IgD-negative memory B cell (primary cell): ENCODE measurements around the gene EXOC4. TPM values are rescaled to one million over a fixed set of nuclear protein-coding genes. Genes with fewer than 3 reads are reported as not detected.

Experiments used
- H3K27ac Mint-ChIP-seq, 3 donors: one replicate each; pipeline ENCODE4 v1.8.0; 2020 to 2022; ENCODE audit warnings: mild to moderate bottlenecking in 3 of 3, mixed read lengths in 3 of 3, moderate library complexity in 1 of 3
- H3K27me3 Mint-ChIP-seq: one replicate; pipeline ENCODE4 v1.8.0; 2021; ENCODE audit warnings: mixed read lengths
- H3K36me3 Mint-ChIP-seq: one replicate; pipeline ENCODE4 v1.8.0; 2020; ENCODE audit warnings: mild to moderate bottlenecking, mixed read lengths
- H3K4me1 Mint-ChIP-seq, 3 donors: one replicate each; pipeline ENCODE4 v1.8.0; 2020 to 2022; ENCODE audit warnings: mixed read lengths in 3 of 3, mild to moderate bottlenecking in 1 of 3
- H3K4me3 Mint-ChIP-seq, 4 donors: one replicate each; pipeline ENCODE4 v1.8.0; 2020 to 2022; ENCODE audit warnings: mild to moderate bottlenecking in 4 of 4, mixed read lengths in 4 of 4, moderate library complexity in 3 of 4
- H3K9me3 Mint-ChIP-seq, 3 donors: one replicate each; pipeline ENCODE4 v1.8.0; 2020 to 2021; ENCODE audit warnings: mixed read lengths in 3 of 3, mild to moderate bottlenecking in 1 of 3
- polyA plus RNA-seq: library from polyadenylated mRNA; unstranded; fragments of 300-500 nt; fragmentation: Illumina TruSeq; gene quantifications from one replicate; pipeline ENCODE4 v1.2.3, GENCODE V29; 2021

The EXOC4 gene
- polyA plus RNA-seq, 1 donor from 2014 or later: 34.5 TPM

- H3K27ac Mint-ChIP-seq: no peak overlapping the region
- no peak overlapping the region for H3K4me3 Mint-ChIP-seq
These were observed 456.4 kb downstream of the EXOC4 start for GRCh38 chr7:133709036-133709880.

GRCh38 chr7:133712544-133712943 is 459.7 kb downstream of the EXOC4 start:
- Mint-ChIP-seq H3K9me3 (no peaks in the 10 kb centered on the region), H3K36me3 (peaks cover 9% of the 10 kb centered on the region), H3K27me3 (no peaks in the 10 kb centered on the region), H3K27ac (no peak overlapping the region), H3K4me3 (no peak overlapping the region), H3K4me1 (no peaks in the 10 kb centered on the region)

More at GRCh38 chr7:133709036-133709880, 456.4 kb downstream of the EXOC4 start:
- Mint-ChIP-seq H3K9me3 (no peaks in the 10 kb centered on the region), H3K4me1 (no peaks in the 10 kb centered on the region), H3K27me3 (no peaks in the 10 kb centered on the region), H3K36me3 (peaks cover 6% of the 10 kb centered on the region)

GRCh38 chr7:133714654-133715053 is 461.8 kb downstream of the EXOC4 start:
- Mint-ChIP-seq H3K27ac (no peak overlapping the region), H3K27me3 (no peaks in the 10 kb centered on the region), H3K36me3 (peaks cover 11% of the 10 kb centered on the region), H3K4me3 (no peak overlapping the region), H3K9me3 (no peaks in the 10 kb centered on the region), H3K4me1 (no peaks in the 10 kb centered on the region)

- H3K36me3 Mint-ChIP-seq: peaks cover 14% of the 10 kb centered on the region
- H3K4me3 Mint-ChIP-seq: no peak overlapping the region
- H3K4me1 Mint-ChIP-seq: no peaks in the 10 kb centered on the region
- H3K27ac Mint-ChIP-seq: no peak overlapping the region
- no peaks in the 10 kb centered on the region for H3K27me3 Mint-ChIP-seq
- no peaks in the 10 kb centered on the region for H3K9me3 Mint-ChIP-seq
These were observed 465.3 kb downstream of the EXOC4 start for GRCh38 chr7:133718131-133718530.

GRCh38 chr7:133723044-133723443 is 470.2 kb downstream of the EXOC4 start:
- Mint-ChIP-seq H3K9me3 (no peaks in the 10 kb centered on the region), H3K27me3 (no peaks in the 10 kb centered on the region), H3K36me3 (peaks cover 17% of the 10 kb centered on the region)

GRCh38 chr7:133724148-133724547 is 471.3 kb downstream of the EXOC4 start:
- Mint-ChIP-seq H3K9me3 (no peaks in the 10 kb centered on the region), H3K4me3 (no peak overlapping the region), H3K36me3 (peaks cover 20% of the 10 kb centered on the region), H3K27me3 (no peaks in the 10 kb centered on the region), H3K4me1 (no peaks in the 10 kb centered on the region), H3K27ac (no peak overlapping the region)

More at GRCh38 chr7:133723044-133723443, 470.2 kb downstream of the EXOC4 start:
- no peak overlapping the region for H3K27ac Mint-ChIP-seq
- no peaks in the 10 kb centered on the region for H3K4me1 Mint-ChIP-seq
- H3K4me3 Mint-ChIP-seq: no peak overlapping the region

GRCh38 chr7:133724694-133725093 is 471.8 kb downstream of the EXOC4 start:
- H3K36me3 Mint-ChIP-seq: peaks cover 19% of the 10 kb centered on the region
- H3K27ac Mint-ChIP-seq: no peak overlapping the region
- H3K4me1 Mint-ChIP-seq: no peaks in the 10 kb centered on the region
- no peak overlapping the region for H3K4me3 Mint-ChIP-seq
- no peaks in the 10 kb centered on the region for H3K27me3 Mint-ChIP-seq
- no peaks in the 10 kb centered on the region for H3K9me3 Mint-ChIP-seq

GRCh38 chr7:133727476-133728214 is 474.8 kb downstream of the EXOC4 start:
- Mint-ChIP-seq H3K9me3 (peaks cover 0 to 2% (median 0%) of the 10 kb centered on the region in 3 donors), H3K27me3 (no peaks in the 10 kb centered on the region), H3K4me1 (no peaks in the 10 kb centered on the region), H3K4me3 (no peak overlapping the region), H3K36me3 (peaks cover 23% of the 10 kb centered on the region), H3K27ac (no peak overlapping the region)

- peaks cover 0 to 1% (median 0%) of the 10 kb centered on the region in 3 donors for H3K4me1 Mint-ChIP-seq
- H3K27ac Mint-ChIP-seq: no peak overlapping the region
- H3K9me3 Mint-ChIP-seq: peaks cover 0 to 5% (median 0%) of the 10 kb centered on the region in 3 donors
- peaks cover 22% of the 10 kb centered on the region for H3K36me3 Mint-ChIP-seq
- no peaks in the 10 kb centered on the region for H3K27me3 Mint-ChIP-seq
- no peak overlapping the region for H3K4me3 Mint-ChIP-seq
These were observed 477.5 kb downstream of the EXOC4 start for GRCh38 chr7:133730360-133730759.

GRCh38 chr7:133733401-133733800 is 480.5 kb downstream of the EXOC4 start:
- Mint-ChIP-seq H3K9me3 (peaks cover 0 to 5% (median 0%) of the 10 kb centered on the region in 3 donors), H3K27ac (no peak overlapping the region), H3K36me3 (peaks cover 13% of the 10 kb centered on the region), H3K4me3 (no peak overlapping the region), H3K27me3 (no peaks in the 10 kb centered on the region), H3K4me1 (peaks cover 0 to 2% (median 0%) of the 10 kb centered on the region in 3 donors)

GRCh38 chr7:133735222-133735621 is 482.3 kb downstream of the EXOC4 start:
- H3K4me1 Mint-ChIP-seq: peaks cover 0 to 2% (median 0%) of the 10 kb centered on the region in 3 donors
- H3K27me3 Mint-ChIP-seq: no peaks in the 10 kb centered on the region
- no peak overlapping the region for H3K27ac Mint-ChIP-seq
- H3K36me3 Mint-ChIP-seq: peaks cover 7% of the 10 kb centered on the region
- H3K9me3 Mint-ChIP-seq: peaks cover 0 to 2% (median 0%) of the 10 kb centered on the region in 3 donors
- H3K4me3 Mint-ChIP-seq: no peak overlapping the region

GRCh38 chr7:133739817-133740216 is 486.9 kb downstream of the EXOC4 start:
- Mint-ChIP-seq H3K9me3 (no peaks in the 10 kb centered on the region), H3K4me1 (peaks cover 0 to 2% (median 0%) of the 10 kb centered on the region in 3 donors), H3K27ac (no peak overlapping the region), H3K4me3 (no peak overlapping the region), H3K36me3 (peaks cover 3% of the 10 kb centered on the region), H3K27me3 (no peaks in the 10 kb centered on the region)

- peaks cover 3% of the 10 kb centered on the region for H3K36me3 Mint-ChIP-seq
- peak overlapping the region in 1 of 4 donors; percentile 33 for H3K4me3 Mint-ChIP-seq
- no peaks in the 10 kb centered on the region for H3K4me1 Mint-ChIP-seq
- no peaks in the 10 kb centered on the region for H3K27me3 Mint-ChIP-seq
- no peak overlapping the region for H3K27ac Mint-ChIP-seq
- H3K9me3 Mint-ChIP-seq: no peaks in the 10 kb centered on the region
These were observed 488.2 kb downstream of the EXOC4 start for GRCh38 chr7:133741078-133741477.

- Mint-ChIP-seq H3K27me3 (no peaks in the 10 kb centered on the region), H3K9me3 (no peaks in the 10 kb centered on the region), H3K27ac (no peak overlapping the region)
These were observed 488.8 kb downstream of the EXOC4 start for GRCh38 chr7:133741703-133742102.

GRCh38 chr7:133742709-133743538 is 490.0 kb downstream of the EXOC4 start:
- H3K27me3 Mint-ChIP-seq: no peaks in the 10 kb centered on the region
- H3K36me3 Mint-ChIP-seq: peaks cover 3% of the 10 kb centered on the region
- H3K4me3 Mint-ChIP-seq: no peak overlapping the region
- no peaks in the 10 kb centered on the region for H3K4me1 Mint-ChIP-seq
- H3K9me3 Mint-ChIP-seq: no peaks in the 10 kb centered on the region
- H3K27ac Mint-ChIP-seq: no peak overlapping the region

More at GRCh38 chr7:133741703-133742102, 488.8 kb downstream of the EXOC4 start:
- no peak overlapping the region for H3K4me3 Mint-ChIP-seq
- no peaks in the 10 kb centered on the region for H3K4me1 Mint-ChIP-seq
- peaks cover 3% of the 10 kb centered on the region for H3K36me3 Mint-ChIP-seq
